Measurements from ENCODE around the gene SCN7A. TPM values are rescaled to one million over a fixed set of nuclear protein-coding genes. Genes with fewer than 3 reads are reported as not detected.

The SCN7A gene
- total RNA-seq, 1 donor from 2014 or later = not detected

DNA sequence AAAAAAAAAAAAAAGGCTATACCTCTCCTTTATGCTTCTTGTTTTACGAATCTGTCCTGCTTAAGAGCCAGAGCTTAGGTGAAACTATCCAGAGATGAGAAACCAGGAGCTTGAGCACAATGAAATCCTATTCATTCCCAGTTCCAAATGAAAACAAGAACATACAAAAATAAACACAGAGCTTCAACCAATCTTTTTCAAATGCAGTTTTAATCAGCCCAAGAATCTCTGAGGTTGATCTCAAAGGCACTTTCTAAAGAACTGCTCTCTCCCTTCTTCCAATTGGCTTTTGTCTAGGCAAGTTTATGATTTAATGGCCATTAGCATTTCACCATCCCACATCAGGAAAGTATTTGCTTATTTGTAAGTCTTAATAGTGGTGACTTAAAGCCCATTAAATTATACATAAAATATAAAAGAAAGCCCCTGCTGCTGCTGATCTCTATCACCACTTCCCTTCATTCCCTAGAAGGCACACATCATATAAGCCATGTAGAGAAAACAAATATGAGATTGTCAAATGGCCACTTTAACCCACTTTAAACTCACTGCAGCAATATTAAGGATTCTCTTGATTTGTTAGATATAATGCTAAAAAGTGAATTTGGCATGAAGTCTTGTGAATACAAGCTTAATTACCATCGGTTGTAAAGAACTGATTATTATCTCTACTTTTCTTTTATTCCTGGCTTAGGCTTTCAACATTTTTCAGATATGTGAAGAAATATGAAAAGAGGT lies 89.0 kb downstream of the SCN7A start:
- DNase-seq (ENCODE audit: low read depth in 2 of 2) = no peak

DNA sequence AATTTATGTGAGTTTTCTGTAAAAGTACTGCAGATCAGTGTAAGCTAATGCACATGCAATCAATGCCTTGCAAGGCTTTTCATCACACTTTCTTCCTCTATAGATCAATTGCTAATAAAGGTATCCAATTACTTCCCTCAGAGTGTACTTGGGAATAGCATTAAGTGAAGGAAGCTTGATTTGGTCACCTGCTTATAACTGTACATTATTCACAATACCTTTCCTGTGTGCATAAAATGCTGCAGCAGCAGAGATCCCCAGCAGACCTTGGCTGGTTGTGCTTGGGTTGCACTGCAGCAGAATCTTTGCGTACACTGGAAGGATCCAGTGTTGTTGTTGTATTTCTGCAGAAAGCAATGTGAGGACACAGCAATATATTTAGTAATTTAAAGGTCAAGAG lies 99.8 kb downstream of the SCN7A start:
- DNase-seq (ENCODE audit: low read depth in 2 of 2) = no peak

DNA sequence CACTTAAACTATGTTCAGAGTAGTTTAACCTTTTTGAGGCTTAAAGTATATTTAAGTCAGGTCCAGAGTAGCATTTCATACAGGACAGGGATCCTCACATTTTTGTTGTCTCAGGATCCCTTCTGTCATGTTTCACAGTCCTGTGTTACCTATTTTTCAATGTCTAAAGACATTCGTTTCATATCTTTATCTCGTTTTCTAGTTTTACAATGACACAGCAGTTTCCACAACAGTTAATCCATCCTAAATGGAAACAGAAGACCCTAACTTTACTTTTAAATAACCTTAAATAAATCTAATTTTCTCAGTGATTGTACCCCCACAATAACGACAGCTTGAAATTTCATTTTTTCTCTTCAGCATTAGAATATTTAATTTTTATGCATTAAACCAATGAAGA lies 101.0 kb downstream of the SCN7A start:
- DNase-seq (ENCODE audit: low read depth in 2 of 2) = no peak

DNA sequence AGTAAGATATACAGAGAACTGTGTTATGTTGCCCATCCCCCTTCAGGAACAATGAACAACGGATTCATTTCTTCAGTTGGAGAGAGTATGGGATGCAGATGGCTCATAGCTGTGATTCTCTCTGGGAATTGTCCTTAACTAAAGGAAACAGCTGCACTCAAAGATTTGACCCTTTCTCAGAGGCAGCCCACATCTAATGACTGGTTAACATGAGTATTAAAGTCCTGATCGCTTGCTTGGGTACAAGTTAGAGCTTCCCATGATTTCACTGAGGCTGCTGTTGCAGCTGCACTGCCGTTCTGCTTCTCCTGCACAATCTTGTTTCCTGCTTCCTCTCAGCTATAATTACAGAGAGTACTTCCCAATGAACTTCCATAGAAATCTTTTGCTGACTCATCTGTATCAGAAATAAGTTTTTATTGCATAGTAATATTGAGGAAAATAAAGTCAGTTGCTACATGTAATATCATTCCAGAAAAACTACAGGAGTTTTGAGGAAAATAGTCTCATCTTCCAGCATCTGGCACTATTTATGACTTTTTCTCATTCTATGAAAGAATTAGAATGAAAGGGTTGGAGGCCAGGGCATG lies 105.5 kb downstream of the SCN7A start:
- DNase-seq (ENCODE audit: low read depth in 2 of 2) = peak; percentile 72 to 97

DNA sequence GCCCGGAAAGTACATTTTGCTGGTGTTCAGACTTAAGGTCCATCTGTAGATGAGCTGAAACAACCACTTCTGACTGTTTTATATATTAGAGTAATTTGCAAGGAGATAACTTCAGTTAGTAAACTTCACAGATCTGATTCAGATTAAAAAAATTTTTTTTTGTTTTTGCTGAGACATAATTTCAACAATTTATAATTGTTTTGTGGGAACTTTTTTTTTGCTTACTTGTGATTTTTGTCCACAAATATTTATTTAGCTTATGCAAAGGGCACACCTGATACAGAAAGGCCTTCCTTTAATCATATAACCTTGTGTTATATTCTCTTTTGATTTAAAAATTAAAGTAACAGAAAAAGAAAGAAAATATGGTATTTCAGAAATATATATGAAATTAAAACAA lies 108.7 kb downstream of the SCN7A start:
- no peak for DNase-seq (ENCODE audit: low read depth in 2 of 2)

DNA sequence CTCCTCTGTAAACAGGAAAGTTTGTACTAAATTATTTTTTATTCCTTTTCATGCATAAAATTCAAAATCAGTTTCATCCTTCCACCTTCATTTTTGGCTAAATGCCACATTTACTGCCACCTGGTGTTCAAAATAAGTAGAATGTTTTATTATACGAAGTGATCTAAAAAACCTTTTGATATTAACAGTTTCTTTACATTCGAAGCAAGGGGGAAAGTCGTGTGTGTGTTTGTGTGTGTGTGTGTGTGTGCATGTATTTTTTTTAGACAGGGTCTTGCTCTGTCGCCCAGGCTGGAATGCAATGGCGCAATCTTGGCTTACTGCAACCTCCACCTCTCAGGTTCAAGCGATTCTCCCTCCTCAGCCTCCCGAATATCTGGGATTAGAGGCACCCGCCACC lies 109.3 kb downstream of the SCN7A start:
- peak; percentile 49 to 57 for DNase-seq (ENCODE audit: low read depth in 2 of 2)

DNA sequence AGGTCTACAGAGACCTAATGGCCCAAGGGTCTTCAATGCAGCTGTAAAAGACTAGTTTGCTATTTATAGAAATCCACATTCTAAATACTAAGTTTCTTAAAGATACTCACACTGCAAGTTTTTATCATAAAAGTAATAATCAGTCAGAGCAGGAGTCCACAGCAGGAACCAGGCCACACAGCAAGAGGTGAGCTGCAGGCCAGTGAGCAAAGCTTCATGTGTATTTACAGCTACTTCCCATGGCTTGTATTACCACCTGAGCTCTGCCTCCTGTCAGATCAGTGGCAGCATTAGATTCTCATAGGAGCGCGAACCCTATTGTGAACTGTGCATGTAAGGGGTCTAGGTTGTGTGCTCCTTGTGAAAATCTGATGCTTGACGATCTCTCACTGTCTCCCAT lies 111.6 kb downstream of the SCN7A start:
- DNase-seq (ENCODE audit: low read depth in 2 of 2) = no peak

DNA sequence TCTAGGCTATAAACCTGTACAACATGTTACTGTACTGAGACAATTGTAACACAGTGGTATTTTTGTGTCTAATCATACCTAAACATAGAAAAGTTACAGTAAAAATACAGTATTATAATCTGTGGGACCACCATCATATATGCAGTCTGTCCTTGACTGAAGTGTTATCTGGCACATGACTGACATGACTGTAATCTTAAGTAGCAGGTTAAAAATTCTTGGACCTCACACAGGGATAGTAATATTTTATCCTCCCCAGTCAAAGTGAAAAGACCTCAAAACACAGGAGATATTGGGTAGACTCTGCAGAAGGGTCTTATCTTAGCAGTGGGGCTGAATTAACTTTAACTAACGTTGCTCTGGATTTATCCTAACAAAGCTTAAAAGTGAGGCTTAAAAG lies 113.4 kb downstream of the SCN7A start:
- DNase-seq (ENCODE audit: low read depth in 2 of 2) = no peak

DNA sequence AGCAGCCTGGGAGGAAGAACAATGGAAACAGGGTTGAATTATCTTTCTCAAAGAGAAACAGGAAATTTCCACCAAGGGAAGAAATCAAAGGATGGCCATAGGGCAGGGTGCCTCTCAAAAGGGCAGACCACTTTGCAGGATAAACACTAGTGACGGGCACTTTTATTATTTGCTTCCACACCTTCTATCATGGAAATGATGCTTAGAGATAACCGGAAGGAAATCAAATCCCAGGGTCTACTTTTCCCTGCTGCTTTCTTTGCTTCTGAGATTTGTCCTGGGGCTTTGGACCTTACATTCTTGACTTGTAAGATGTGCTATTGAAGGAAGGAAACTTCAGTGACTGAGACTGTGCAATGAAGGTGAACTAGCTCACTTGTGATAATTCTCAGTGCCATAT lies 117.2 kb downstream of the SCN7A start:
- DNase-seq (ENCODE audit: low read depth in 2 of 2) = no peak

DNA sequence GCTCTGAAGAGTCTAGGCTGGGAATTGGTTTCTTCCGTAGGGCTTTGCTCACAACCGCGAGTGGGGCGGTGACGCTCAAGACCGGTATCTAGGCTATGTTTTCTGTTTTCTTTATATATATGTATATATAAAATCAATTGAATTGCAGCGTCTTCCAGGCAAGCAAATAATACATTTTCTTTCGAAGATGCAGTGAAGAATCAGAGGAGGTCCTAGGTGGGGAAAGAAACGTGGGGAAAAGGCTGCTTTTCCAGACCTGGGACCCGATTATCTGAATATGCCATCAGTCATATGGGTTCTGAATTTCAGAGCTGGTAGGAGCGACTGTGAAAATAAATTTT lies 117.6 kb downstream of the SCN7A start:
- no peak for DNase-seq (ENCODE audit: low read depth in 2 of 2)

DNA sequence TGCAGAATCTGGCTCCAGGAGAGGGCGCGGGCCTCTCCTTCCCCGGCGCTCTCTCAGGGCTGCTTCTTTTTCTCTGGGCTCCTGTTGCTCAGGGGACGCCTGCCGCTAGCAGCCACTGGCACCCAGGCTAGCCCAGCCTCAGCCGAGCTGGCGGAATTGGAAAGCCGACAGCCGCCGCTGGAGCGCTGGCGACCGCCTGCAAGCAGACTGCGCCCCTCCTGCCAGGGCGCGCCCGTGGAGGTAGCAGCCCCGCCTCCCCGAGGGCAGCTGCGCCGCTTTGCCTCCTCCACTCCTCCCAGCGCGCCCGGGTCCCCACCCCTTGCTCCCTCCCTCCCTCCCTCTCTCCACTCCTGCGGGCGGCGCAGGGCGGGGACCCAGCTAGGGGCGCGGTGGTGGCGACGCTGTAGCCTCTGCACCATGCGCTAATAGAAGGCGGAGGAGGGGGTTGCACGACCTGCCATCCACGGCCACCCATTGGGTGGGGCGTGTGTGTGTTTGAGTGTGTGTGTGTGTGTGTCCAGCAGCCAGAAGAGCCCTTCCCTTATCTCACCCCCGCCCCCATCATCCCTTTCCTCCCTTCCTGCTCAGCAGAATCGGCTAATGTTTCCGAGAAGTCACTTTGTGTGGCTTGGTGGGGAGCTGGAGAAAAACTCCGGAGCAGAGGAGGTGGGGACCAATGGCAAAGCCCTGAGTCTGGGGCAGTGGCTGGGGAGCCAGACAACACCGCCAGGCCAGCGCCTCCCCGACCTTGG lies 118.1 kb downstream of the SCN7A start, which contains the start of gene SCN9A:
Gene SCN9A (minus strand): TSS at position 209 of the 752 bp plus-strand sequence. CDS start 64,188 bp downstream, outside the sequence.
- peak; percentile 25 to 32 for DNase-seq (ENCODE audit: low read depth in 2 of 2)

DNA sequence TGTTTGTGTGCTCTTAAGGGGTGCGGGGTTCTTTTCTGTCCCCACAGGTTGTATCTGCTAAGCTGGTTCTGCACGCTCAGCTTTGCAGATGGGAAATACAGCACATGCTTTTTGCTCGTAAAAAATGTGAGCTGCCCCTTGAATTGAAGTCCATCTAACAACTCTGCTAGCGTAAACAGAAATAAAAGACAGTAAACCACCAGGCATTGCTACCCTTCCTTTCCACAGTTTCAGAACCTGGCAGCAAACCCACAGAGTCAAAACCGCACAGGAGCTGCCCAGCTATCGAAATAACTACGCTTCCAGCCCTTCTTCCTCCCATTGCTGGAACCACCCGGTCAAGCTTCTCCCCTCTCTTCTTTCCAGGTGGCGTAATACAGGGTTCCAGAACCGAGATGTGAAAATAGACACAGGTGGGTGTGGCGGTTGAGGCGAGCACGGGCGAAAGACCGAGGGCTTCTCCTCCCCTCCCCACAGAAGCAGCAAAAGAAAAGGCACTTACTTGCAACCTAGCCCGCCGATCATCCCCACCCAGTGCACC lies 118.8 kb downstream of the SCN7A start:
- peak; percentile 2 to 5 for DNase-seq (ENCODE audit: low read depth in 2 of 2)

DNA sequence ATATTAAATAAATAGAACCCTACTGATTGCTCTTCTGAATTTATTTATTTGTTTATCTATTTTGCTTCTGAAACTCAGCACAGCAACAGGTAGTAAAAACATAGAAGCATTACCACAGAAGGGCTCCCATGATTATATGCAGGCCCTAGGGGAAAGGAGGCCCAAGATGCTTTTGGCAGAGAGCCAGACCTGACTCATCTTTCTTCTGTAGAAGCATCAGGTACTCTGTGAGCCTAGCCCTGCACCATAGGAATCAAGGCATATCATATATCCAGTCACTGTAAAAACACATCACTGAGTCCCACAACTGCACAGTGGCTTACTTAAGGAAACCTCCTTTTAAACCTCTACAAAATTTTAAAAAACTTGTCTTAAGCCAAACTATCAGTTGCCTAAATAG lies 120.1 kb downstream of the SCN7A start:
- DNase-seq (ENCODE audit: low read depth in 2 of 2) = peak in 1 of 2 donors; percentile 7

DNA sequence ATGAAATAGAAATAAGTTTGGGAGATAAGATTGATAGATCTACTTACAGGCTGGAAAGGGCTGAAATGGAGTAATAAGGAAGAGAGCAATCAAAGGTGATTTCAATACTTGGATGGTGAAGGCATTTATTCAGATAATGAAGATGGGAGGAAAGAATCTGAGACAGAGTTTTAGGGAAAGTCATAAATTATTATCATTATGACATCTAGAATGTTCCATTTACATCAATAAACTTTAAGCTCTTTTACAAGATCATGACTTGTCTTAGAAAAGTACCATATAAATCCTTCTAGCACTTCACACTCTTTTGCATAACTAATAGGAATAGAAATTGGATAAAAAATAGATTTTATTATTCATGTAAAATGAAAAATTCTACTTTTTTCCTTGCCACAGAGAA lies 120.5 kb downstream of the SCN7A start:
- DNase-seq (ENCODE audit: low read depth in 2 of 2) = no peak

DNA sequence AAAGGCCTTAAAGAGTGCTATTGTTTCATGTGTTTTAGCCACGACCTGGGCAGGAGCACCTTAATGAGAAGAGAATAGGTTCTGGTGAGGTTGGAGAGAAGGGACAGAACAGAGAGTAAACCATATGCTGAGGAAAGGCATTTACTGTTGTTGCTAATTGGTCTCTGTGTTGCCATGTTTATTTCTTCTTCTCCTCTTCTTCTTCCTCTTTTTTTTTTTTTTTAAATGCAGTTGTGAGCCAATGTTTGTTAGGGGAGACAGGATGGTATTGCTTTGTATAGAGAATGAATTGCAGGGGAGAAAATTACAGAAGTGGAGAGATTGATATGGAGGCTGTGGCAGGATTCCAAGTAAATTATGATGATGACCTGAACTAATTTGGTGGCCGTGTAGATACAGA lies 120.9 kb downstream of the SCN7A start:
- DNase-seq (ENCODE audit: low read depth in 2 of 2) = no peak

DNA sequence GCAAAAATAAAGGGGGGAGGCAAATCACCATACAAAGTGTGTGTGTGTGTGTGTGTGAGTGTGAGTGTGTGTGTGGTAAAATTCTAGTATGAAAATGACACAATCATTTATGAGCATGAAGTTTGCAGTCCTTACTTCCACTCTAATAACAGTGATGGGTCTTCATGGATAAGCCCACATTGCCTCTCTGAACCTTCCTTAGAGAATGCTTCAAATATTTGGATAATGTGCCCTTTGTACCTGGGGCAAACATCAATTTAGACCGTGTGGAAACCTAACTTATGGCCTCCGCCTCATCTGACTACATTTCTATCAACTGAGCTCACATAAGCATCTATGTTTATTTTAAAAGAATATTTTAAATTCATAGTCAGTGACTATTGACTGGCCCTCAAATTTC lies 122.0 kb downstream of the SCN7A start:
- DNase-seq (ENCODE audit: low read depth in 2 of 2) = no peak

DNA sequence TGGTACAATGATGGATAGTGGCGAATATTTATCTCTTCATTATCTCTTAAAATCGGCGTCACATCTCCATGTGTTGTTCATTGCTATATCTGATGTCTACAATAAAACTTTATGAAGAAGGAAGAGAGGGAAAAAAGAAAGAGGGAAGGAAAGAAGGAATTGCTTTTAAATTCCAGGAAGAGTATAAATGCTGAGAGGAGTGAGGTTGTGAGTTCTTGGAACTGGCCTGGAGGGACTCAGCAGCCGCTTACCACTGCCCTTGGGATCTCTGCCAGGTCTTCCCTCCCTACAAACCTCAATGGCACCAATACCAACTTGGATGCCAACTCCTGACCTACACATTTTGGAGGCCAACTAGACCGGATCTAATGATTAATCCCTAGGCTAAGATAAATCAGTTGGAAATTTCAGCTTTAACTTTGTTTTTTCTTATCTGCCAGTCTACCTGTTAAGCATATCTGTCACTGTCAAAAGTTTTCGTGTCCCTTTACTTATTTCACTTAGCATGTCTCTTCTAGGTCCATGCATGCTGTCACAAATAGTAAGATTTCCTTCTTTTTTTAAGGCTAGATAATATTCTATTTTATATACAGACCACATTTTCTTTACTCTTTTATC lies 128.1 kb downstream of the SCN7A start:
- no peak for DNase-seq (ENCODE audit: low read depth in 2 of 2)

DNA sequence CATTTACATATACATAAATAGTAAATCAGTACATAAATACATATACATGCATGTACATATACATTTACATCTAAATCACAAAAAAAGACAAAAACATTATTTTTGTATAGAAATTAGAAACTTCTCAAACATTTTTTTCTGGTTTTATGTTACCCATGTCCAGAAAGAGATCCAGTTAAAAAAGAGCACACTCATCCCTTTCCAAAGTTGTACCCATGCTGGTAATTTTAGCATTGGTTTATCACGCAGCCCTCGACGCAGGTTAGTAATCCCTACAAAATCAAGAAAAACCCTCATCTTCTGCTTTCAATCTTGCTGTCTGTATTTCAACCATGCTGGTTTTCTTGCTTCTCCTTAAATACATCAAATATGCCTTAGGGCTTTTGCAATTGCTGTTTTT lies 128.8 kb downstream of the SCN7A start:
- no peak for DNase-seq (ENCODE audit: low read depth in 2 of 2)

DNA sequence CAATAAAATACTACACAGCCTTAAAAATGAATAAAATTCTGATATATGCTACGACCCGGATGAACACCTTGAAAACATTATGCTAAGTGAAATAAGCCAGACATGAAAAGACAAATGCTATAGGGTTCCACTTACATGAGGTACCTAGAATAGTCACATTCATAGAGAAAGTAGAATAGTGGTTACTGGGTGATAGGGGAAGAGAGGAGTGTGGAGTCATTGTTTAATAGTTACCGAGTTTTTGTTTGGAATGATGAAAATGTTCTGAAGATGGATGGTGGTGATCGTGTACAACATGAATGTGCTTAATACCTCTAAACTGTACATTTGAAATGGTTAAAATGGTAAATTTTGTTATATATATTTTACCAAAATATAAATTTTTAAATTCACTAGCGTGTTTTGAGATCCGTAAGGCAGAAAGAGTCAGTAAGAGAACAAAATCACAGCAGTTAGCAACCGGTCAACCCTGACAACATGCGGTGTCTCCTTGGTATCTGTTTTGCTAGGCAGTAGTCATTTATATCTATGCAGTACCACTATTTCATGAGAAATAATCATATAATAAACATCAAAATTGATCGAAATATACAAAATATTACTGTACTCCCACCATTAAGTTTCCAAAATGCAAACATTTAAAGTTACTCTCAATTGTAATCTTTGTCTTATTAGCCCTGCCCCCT lies 129.4 kb downstream of the SCN7A start:
- DNase-seq (ENCODE audit: low read depth in 2 of 2) = no peak

DNA sequence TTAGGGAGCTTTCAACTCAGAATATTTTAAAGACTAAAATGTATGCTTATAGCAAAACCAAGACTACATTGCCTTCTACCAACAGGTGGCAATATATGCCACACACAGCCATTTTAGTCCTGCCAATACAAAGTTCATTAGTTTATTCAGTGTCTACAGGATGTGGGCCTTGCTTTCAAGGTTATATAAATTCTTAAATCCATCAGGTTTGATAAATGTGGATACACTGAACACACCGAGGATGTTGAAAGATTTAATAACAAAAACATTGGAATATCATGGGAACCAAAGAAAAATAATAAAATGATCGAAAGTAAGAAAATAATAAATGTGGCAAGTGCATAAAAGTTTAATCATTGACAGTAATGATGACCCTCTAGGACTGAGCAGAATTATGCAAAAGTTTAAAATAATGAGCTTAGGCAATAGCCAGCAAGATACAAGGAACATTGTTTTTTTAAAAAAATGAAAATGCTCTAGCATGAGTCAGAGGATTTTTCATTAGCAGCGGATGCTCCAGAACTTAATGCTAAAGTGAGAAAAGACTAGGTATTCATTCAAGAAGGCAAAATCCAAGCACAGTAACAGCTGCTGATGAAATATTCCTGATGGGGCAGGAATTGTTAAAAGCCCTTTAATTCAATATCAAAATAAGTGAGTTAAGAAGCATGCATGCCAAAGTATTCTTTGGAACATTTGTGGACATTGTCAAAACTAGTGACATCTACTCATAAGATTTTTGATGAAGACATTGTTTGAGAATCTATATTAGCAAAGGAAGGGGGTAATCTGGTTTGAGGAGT lies 132.5 kb downstream of the SCN7A start:
- peak; percentile 54 to 57 for DNase-seq (ENCODE audit: low read depth in 2 of 2)

DNA sequence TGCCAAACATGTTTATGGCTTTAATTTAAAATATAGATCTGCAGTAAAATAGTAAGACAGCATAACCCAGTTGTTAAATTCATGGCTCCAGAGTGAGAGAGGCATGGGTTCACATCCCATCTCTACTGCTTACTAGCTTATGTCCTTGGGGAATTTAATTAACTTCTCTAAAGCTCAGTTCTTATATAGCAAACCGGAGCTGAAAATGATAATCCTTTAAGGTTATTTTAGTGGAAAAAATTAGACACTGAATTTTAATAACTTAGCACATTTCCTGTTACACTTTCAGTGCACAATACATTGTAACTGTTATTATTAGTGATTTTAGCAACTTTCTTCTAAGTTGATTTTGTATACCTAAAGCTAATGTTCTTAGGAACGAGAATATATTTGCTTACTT lies 133.1 kb downstream of the SCN7A start:
- DNase-seq (ENCODE audit: low read depth in 2 of 2) = no peak
